Stomach (tissue), 9 donors: ENCODE results near the gene VRTN. TPM values are rescaled to one million over a fixed set of nuclear protein-coding genes. Genes with fewer than 3 reads are reported as not detected.

Experiments used
- DNase-seq, 2 donors: peaks; one replicate each; pipeline versions ENCODE4 v3.0.0 to v3.0.0-alpha.2; 2013 to 2019
- H3K27ac ChIP-seq, 5 donors: fragments of 200-600 bp in 4 of 5; sonication (generic) in 4 of 5; one replicate each; pipeline ENCODE4 v1.5.1; 2013 to 2019; ENCODE audit warnings: mild to moderate bottlenecking in 1 of 5, moderate library complexity in 1 of 5
- H3K27me3 ChIP-seq, 3 donors: fragments of 200-600 bp; sonication (generic); one replicate each; pipeline ENCODE4 v1.5.1; 2017 to 2019; ENCODE audit warnings: mixed run types in 1 of 3
- H3K36me3 ChIP-seq, 4 donors: fragments of 200-600 bp; sonication (generic); 1 replicate in 3 of 4; 2 replicates in 1 of 4; pipeline ENCODE4 v1.5.1; 2016 to 2019
- H3K4me1 ChIP-seq, 4 donors: fragments of 200-600 bp; sonication (generic); one replicate each; pipeline ENCODE4 v1.5.1; 2016 to 2019
- H3K4me3 ChIP-seq, 4 donors: fragments of 200-600 bp; sonication (generic) in 3 of 4; one replicate each; pipeline ENCODE4 v1.5.1; 2016 to 2019; ENCODE audit warnings: mild to moderate bottlenecking in 1 of 4
- H3K9me3 ChIP-seq, 4 donors: fragments of 200-600 bp; sonication (generic); one replicate each; pipeline ENCODE4 v1.5.1; 2016 to 2019
- EP300 ChIP-seq: sonication (generic); formaldehyde crosslinking; IDR thresholded peaks from one replicate; pipeline ENCODE4 v1.6.1; 2017; ENCODE audit warnings: antibody characterized with exemption
- POLR2A ChIP-seq, 4 donors: fragments of 450-650 bp; IDR thresholded peaks; one replicate each; pipeline ENCODE4 v1.6.1; 2016; ENCODE audit warnings: antibody characterized with exemption in 4 of 4, control low read depth in 2 of 4, mild to moderate bottlenecking in 1 of 4, moderate library complexity in 1 of 4
- POLR2AphosphoS5 ChIP-seq, 3 donors: sonication (generic); formaldehyde crosslinking; IDR thresholded peaks; one replicate each; pipeline ENCODE4 v1.6.1; 2016; ENCODE audit warnings: antibody characterized with exemption in 3 of 3
- WGBS, 5 donors: extraction: QIAGEN DNeasy Blood & Tissue Kit in 3 of 5; methylation state at CpG; one replicate each; pipeline versions ENCODE4 v1.1.5 to v1.1.7; 2013 to 2018; 5-methylcytosine and 5-hydroxymethylcytosine counted together
- intact Hi-C: fragments of 100-400 bp; cut with DNase I; formaldehyde crosslinking; loops from one replicate; pipeline ENCODE4 v1.15.1; 2023; ENCODE audit warnings: low total_unique reads
- polyA plus RNA-seq, 3 donors: library from polyadenylated mRNA; stranded (reverse); fragments of 200-250 nt; gene quantifications; one replicate each; pipeline ENCODE4 v1.2.3, GENCODE V29; 2013
- total RNA-seq, 5 donors: library from RNA; depleted of rRNA; stranded (reverse); fragments of >200 nt; gene quantifications; one replicate each; pipeline versions ENCODE4 v1.1.0 to v1.2.3, GENCODE V29; 2014 to 2016
- TF ChIP-seq, protein P1 (sequence below), 7 experiments: fragments of 450-650 bp in 4 of 7; fragments of 200-600 bp in 3 of 7; sonication (generic) in 3 of 7; IDR thresholded peaks; one replicate each; pipeline ENCODE4 v1.5.1; 2016 to 2019; ENCODE audit warnings: antibody characterized with exemption in 7 of 7, control low read depth in 2 of 7, mild to moderate bottlenecking in 1 of 7
- donor health status: healthy with polysubstance abuse.
- donor health status: Bipolar disorder and iron deficiency.
- donor health status: healthy.

VRTN gene
- total and polyA plus RNA-seq, 8 donors: not detected

DNA sequence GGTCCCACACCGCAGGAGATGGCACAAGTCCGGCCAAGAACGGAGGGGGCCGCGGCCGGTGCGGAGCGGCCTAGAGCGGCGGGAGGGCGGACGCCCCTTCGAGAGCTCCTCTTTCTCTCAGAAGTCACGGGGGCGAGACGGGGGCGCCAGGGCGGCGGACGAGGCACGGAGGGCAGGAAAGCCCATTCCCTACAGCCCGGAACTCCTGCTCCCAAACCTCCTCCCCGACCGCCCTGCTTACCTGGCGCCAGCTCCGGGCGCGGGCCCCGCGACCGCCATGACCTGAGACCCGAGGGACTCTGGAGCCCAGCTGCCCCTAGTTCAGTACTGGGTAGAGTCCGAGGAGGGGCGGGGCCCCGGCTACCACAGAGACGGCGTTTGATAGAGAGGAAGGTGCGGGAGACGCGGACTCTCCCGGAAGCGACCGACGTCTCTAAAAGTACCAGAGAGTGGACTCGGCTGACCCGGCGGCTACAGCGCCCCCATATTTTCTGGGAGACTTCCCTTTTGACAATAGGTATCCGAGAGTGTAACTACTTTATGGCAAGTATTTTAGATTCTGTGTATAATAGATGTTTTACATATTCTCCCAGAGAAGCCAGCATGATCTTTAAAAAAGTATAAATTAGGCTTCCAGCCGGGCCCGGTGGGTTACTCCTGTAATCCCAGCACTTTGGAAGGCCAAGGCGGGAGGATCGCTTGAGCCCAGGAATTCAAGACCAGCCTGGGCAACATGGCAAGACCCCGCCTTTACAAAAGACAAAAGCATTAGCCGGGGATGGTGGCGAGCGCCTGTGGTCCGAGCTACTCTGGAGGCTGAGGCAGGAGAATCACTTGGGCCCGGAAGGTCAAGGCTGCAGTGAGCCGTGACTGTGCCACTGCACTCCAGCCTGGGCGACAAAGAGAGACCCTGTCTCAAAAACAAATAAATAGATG lies 45.4 kb upstream of the VRTN start, which contains the start of gene ABCD4:
ABCD4 (minus strand) TSS at position 301 of the 936 bp plus-strand sequence; CDS start at position 279, 22 bp downstream.
- H3K27me3 ChIP-seq: no peaks in the 10 kb centered on the region
- H3K4me1 ChIP-seq: peaks cover 9 to 34% (median 24%) of the 10 kb centered on the region in 4 donors
- 10 to 16% (median 13%) methylated on average over 45 to 61 of the region's 61 CpGs for WGBS, 5 donors
- intact Hi-C loops: no loop called here
- peaks cover under 1 to 20% (median 19%) of the 10 kb centered on the region in 4 donors for H3K36me3 ChIP-seq
- H3K9me3 ChIP-seq: no peaks in the 10 kb centered on the region
- peak within 1 kb of the TSS; percentile 92 to 96 (median 95) for H3K4me3 ChIP-seq
- peak; percentile 94 to 97 for DNase-seq
- peak within 1 kb of the TSS; percentile 84 to 91 (median 90) for H3K27ac ChIP-seq
- TF ChIP-seq EP300 (no peak), POLR2A (IDR thresholded peaks at IDR 0.05) (no peak), POLR2AphosphoS5 (IDR thresholded peaks at IDR 0.05) (peak; percentile 45 to 81 (median 72))
- TF ChIP-seq, protein P1, sequence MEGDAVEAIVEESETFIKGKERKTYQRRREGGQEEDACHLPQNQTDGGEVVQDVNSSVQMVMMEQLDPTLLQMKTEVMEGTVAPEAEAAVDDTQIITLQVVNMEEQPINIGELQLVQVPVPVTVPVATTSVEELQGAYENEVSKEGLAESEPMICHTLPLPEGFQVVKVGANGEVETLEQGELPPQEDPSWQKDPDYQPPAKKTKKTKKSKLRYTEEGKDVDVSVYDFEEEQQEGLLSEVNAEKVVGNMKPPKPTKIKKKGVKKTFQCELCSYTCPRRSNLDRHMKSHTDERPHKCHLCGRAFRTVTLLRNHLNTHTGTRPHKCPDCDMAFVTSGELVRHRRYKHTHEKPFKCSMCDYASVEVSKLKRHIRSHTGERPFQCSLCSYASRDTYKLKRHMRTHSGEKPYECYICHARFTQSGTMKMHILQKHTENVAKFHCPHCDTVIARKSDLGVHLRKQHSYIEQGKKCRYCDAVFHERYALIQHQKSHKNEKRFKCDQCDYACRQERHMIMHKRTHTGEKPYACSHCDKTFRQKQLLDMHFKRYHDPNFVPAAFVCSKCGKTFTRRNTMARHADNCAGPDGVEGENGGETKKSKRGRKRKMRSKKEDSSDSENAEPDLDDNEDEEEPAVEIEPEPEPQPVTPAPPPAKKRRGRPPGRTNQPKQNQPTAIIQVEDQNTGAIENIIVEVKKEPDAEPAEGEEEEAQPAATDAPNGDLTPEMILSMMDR (IDR thresholded peaks at IDR 0.05): peak in 4 of 7 experiments; percentile 18 to 50 (median 20)

DNA sequence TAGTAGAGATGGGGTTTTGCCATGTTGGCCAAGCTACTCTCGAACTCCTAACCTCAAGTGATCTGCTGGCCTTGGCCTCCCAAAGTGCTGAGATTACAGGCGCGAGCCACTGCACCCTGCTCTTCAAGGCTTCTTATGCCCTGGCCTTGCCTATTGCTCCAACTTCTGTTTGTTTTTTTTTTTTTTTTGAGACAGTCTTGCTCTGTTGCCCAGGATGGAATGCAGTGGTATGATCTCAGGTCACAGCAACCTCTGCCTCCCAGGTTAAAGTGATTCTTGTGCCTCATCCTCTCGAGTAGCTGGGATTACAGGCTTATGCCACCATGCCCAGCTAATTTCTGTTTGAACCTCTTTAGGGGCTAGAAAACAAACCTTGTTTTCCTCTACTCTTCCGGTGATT lies 39.6 kb upstream of the VRTN start:
- 72 to 79% (median 76%) methylated on average over 5 of the region's 5 CpGs for WGBS, 5 donors
- H3K9me3 ChIP-seq: no peaks in the 10 kb centered on the region
- no peak overlapping the region for H3K4me3 ChIP-seq
- no peaks in the 10 kb centered on the region for H3K4me1 ChIP-seq
- no peak overlapping the region for H3K27ac ChIP-seq
- TF ChIP-seq, protein P1 (IDR thresholded peaks at IDR 0.05): no peak
- TF ChIP-seq POLR2A (IDR thresholded peaks at IDR 0.05): no peak
- TF ChIP-seq POLR2AphosphoS5 (IDR thresholded peaks at IDR 0.05): no peak
- TF ChIP-seq EP300: no peak
- intact Hi-C loops: no loop called here
- DNase-seq: no peak
- H3K36me3 ChIP-seq: no peaks in the 10 kb centered on the region
- no peaks in the 10 kb centered on the region for H3K27me3 ChIP-seq

DNA sequence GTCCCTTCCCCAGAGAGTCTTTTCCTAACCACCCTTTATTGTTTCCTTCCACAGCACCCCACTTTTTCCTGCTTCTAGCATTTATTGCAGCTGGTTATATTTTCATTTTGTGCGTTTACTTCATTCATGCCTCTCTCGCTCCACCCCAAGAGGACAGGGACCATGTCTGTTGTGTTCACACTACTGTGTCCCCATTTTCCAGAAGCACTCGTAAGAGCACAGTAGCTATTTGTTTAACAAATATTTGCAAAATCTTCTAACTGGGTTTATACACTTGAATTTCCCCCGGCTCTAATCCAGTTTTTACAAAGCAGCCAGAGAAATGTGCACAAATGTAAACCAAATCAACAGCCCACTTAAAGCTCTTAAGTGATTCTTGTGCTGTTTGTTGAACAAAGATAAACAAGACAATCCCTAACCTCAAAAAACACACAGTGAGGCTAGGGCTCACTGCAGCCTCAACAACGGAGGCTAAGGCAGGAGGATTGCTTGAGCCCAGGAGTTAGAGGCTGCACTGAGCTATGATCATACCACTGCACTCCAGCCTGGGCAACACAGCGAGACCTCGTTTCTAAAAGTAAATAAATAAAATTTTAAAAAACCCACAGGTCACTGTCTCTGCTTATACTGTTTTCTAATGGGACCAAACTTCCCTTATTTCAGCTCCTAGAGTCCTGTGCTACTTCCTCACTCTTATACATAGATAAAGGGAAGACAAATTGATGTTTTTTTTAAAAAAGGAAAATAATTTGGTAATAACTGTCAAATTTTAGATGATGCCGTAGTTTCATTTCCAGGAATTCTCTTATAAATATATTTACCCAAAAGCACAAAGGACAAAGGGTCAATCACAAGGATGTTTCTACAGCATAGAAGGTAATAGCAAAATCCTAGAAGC lies 38.9 kb upstream of the VRTN start:
- Histone ChIP-seq H3K4me1 (no peaks in the 10 kb centered on the region), H3K27me3 (no peaks in the 10 kb centered on the region), H3K27ac (no peak overlapping the region), H3K9me3 (no peaks in the 10 kb centered on the region), H3K36me3 (no peaks in the 10 kb centered on the region), H3K4me3 (no peak overlapping the region)
- DNase-seq: no peak
- TF ChIP-seq POLR2AphosphoS5 (IDR thresholded peaks at IDR 0.05) (no peak), POLR2A (IDR thresholded peaks at IDR 0.05) (no peak), EP300 (no peak)
- TF ChIP-seq, protein P1 (IDR thresholded peaks at IDR 0.05): no peak
- intact Hi-C loops: no loop called here
- WGBS, 5 donors: 55 to 63% (median 62%) methylated on average over 8 of the region's 8 CpGs

DNA sequence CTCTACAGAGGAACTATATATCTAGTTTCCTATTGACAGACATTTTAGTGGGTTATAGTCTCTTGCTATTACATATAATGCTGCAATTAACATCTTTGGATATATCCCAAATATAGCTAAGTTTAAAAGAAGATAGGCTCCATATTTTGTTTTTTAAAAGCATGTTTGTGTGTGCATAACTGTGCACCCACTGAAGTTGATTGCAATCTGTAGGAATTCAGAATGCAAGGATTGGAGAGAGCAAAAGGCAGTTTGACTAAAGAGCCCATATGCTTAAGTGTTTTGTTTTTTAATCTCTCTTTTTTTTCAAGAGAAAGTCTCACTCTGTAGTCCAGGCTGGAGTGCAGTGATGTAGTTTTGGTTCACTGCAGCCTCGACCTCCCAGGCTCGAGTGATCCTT lies 36.1 kb upstream of the VRTN start:
- intact Hi-C loops: no loop called here
- no peak overlapping the region for H3K27ac ChIP-seq
- no peaks in the 10 kb centered on the region for H3K36me3 ChIP-seq
- H3K4me3 ChIP-seq: no peak overlapping the region
- WGBS, 5 donors: 67 to 82% (median 80%) methylated on average over 2 of the region's 2 CpGs
- TF ChIP-seq POLR2AphosphoS5 (IDR thresholded peaks at IDR 0.05) (no peak), EP300 (no peak), POLR2A (IDR thresholded peaks at IDR 0.05) (no peak)
- TF ChIP-seq, protein P1 (IDR thresholded peaks at IDR 0.05): no peak
- H3K9me3 ChIP-seq: no peaks in the 10 kb centered on the region
- DNase-seq: no peak
- no peaks in the 10 kb centered on the region for H3K4me1 ChIP-seq
- H3K27me3 ChIP-seq: peaks cover 0 to 5% (median 0%) of the 10 kb centered on the region in 3 donors
